Gastroesophageal sphincter (tissue), 4 donors: ENCODE measurements around the gene NFIX. TPM values are rescaled to one million over a fixed set of nuclear protein-coding genes. Genes with fewer than 3 reads are reported as not detected.
A peak's percentile ranks its signal among the peaks of the same experiment; 100 is the strongest.

Source experiments
- ATAC-seq: fragments of 150-250 bp; one replicate; pipeline ENCODE4 v1.9.1; 2016; ENCODE audit warnings: mild to moderate bottlenecking, moderate library complexity
- H3K27ac ChIP-seq, 4 donors: fragments of 200-600 bp; sonication (generic) in 3 of 4; 1 replicate in 3 of 4; 2 replicates in 1 of 4; pipeline ENCODE4 v1.5.1; 2016 to 2019
- H3K27me3 ChIP-seq: fragments of 200-600 bp; sonication (generic); one replicate; pipeline ENCODE4 v1.5.1; 2019
- H3K36me3 ChIP-seq, 2 donors: fragments of 200-600 bp; sonication (generic); one replicate each; pipeline ENCODE4 v1.5.1; 2019; ENCODE audit warnings: control low read depth in 1 of 2
- H3K4me1 ChIP-seq, 3 donors: fragments of 200-600 bp; sonication (generic); 1 replicate in 2 of 3; 2 replicates in 1 of 3; pipeline ENCODE4 v1.5.1; 2016 to 2019; ENCODE audit warnings: control low read depth in 2 of 3
- H3K4me3 ChIP-seq, 2 donors: fragments of 200-600 bp; sonication (generic); one replicate each; pipeline ENCODE4 v1.5.1; 2019; ENCODE audit warnings: mild to moderate bottlenecking in 1 of 2, moderate library complexity in 1 of 2
- H3K9me3 ChIP-seq, 3 donors: fragments of 200-600 bp; sonication (generic); one replicate each; pipeline ENCODE4 v1.5.1; 2017 to 2019; ENCODE audit warnings: control low read depth in 2 of 3
- CTCF ChIP-seq, 4 experiments: fragments of 200-600 bp in 2 of 4; fragments of 450-650 bp in 2 of 4; sonication (generic) in 1 of 4; IDR thresholded peaks; one replicate each; pipeline ENCODE4 v1.5.1; 2017 to 2019; ENCODE audit warnings: antibody characterized with exemption in 4 of 4, mild to moderate bottlenecking in 2 of 4, moderate library complexity in 2 of 4
- EP300 ChIP-seq: sonication (generic); formaldehyde crosslinking; IDR thresholded peaks from one replicate; pipeline ENCODE4 v1.6.1; 2017; ENCODE audit warnings: antibody characterized with exemption, mild to moderate bottlenecking
- POLR2A ChIP-seq, 2 donors: fragments of 450-650 bp; IDR thresholded peaks; one replicate each; pipeline ENCODE4 v1.6.1; 2017; ENCODE audit warnings: antibody characterized with exemption in 2 of 2, mild to moderate bottlenecking in 2 of 2, moderate library complexity in 1 of 2
- POLR2AphosphoS5 ChIP-seq: sonication (generic); formaldehyde crosslinking; IDR thresholded peaks from one replicate; pipeline ENCODE4 v1.6.1; 2017; ENCODE audit warnings: antibody characterized with exemption
- WGBS, 2 donors: methylation state at CpG; one replicate each; pipeline ENCODE4 v1.1.5; 2018; ENCODE audit warnings: low coverage in 1 of 2; 5-methylcytosine and 5-hydroxymethylcytosine counted together
- total RNA-seq, 4 donors: library from RNA; depleted of rRNA; stranded (reverse); fragments of >200 nt; gene quantifications; one replicate each; pipeline ENCODE4 v1.1.0, GENCODE V29; 2016

The NFIX gene
- total RNA-seq, 4 donors from 2014 or later: 44.7 to 145 (median 72.4) TPM

GRCh38 chr19:13017306-13018034 is 22.2 kb downstream of the NFIX start:
- Histone ChIP-seq H3K27ac (peak overlapping the region; percentile 92 to 98 (median 95)), H3K9me3 (no peaks in the 10 kb centered on the region), H3K4me3 (peak overlapping the region in 1 of 2 donors; percentile 35), H3K36me3 (no peaks in the 10 kb centered on the region), H3K4me1 (peaks cover 28 to 100% (median 76%) of the 10 kb centered on the region in 3 donors), H3K27me3 (no peaks in the 10 kb centered on the region)
- no peak for TF ChIP-seq POLR2A (IDR thresholded peaks at IDR 0.05)
- no peak for TF ChIP-seq POLR2AphosphoS5
- no peak for TF ChIP-seq CTCF (IDR thresholded peaks at IDR 0.05)
- no peak for TF ChIP-seq EP300
- 23 to 38% methylated on average over 9 to 13 of the region's 14 CpGs for WGBS, 2 donors
- no peak for ATAC-seq

- TF ChIP-seq POLR2AphosphoS5: no peak
- H3K9me3 ChIP-seq: no peaks in the 10 kb centered on the region
- ATAC-seq: no peak
- no peaks in the 10 kb centered on the region for H3K36me3 ChIP-seq
- H3K4me3 ChIP-seq: peak overlapping the region in 1 of 2 donors; percentile 35
- peak overlapping the region; percentile 92 to 98 (median 95) for H3K27ac ChIP-seq
- 14 to 23% methylated on average over 4 to 7 of the region's 21 CpGs for WGBS, 2 donors
- H3K4me1 ChIP-seq: peaks cover 28 to 98% (median 70%) of the 10 kb centered on the region in 3 donors
- H3K27me3 ChIP-seq: no peaks in the 10 kb centered on the region
Measured at GRCh38 chr19:13018035-13018914, 23.0 kb downstream of the NFIX start.

- Histone ChIP-seq H3K4me3 (no peak overlapping the region), H3K4me1 (peaks cover 28 to 98% (median 69%) of the 10 kb centered on the region in 3 donors), H3K36me3 (no peaks in the 10 kb centered on the region), H3K27me3 (no peaks in the 10 kb centered on the region), H3K27ac (peak overlapping the region; percentile 92 to 98 (median 95)), H3K9me3 (no peaks in the 10 kb centered on the region)
- TF ChIP-seq POLR2AphosphoS5 (no peak), POLR2A (IDR thresholded peaks at IDR 0.05) (no peak), EP300 (no peak), CTCF (IDR thresholded peaks at IDR 0.05) (no peak)
- no peak for ATAC-seq
- WGBS, 2 donors: 22 to 49% methylated on average over 4 of the region's 4 CpGs
Measured at GRCh38 chr19:13019332-13019731, 24.1 kb downstream of the NFIX start.

- no peak for ATAC-seq
- Histone ChIP-seq H3K36me3 (no peaks in the 10 kb centered on the region), H3K4me1 (peaks cover 28 to 98% (median 66%) of the 10 kb centered on the region in 3 donors), H3K27me3 (no peaks in the 10 kb centered on the region), H3K4me3 (no peak overlapping the region), H3K27ac (peak overlapping the region; percentile 92 to 98 (median 95)), H3K9me3 (no peaks in the 10 kb centered on the region)
- WGBS, 2 donors: 13 to 36% methylated on average over 3 to 6 of the region's 7 CpGs
- TF ChIP-seq EP300: no peak
- no peak for TF ChIP-seq POLR2AphosphoS5
- TF ChIP-seq POLR2A (IDR thresholded peaks at IDR 0.05): no peak
- no peak for TF ChIP-seq CTCF (IDR thresholded peaks at IDR 0.05)
Measured at GRCh38 chr19:13020002-13020414, 24.7 kb downstream of the NFIX start.

- no peak for TF ChIP-seq CTCF (IDR thresholded peaks at IDR 0.05)
- no peak for TF ChIP-seq EP300
- no peak for TF ChIP-seq POLR2A (IDR thresholded peaks at IDR 0.05)
- TF ChIP-seq POLR2AphosphoS5: peak; percentile 42
- H3K27ac ChIP-seq: peak overlapping the region; percentile 92 to 98 (median 95)
- H3K9me3 ChIP-seq: no peaks in the 10 kb centered on the region
- peak overlapping the region; percentile 35 to 49 for H3K4me3 ChIP-seq
- ATAC-seq: peak; percentile 44
- no peaks in the 10 kb centered on the region for H3K27me3 ChIP-seq
- H3K4me1 ChIP-seq: peaks cover 28 to 98% (median 65%) of the 10 kb centered on the region in 3 donors
- 0% methylated on average over 1 to 7 of the region's 22 CpGs for WGBS, 2 donors
- H3K36me3 ChIP-seq: peaks cover 0 to 4% of the 10 kb centered on the region in 2 donors
Measured at GRCh38 chr19:13022111-13022858, 27.0 kb downstream of the NFIX start.
